Measurements from ENCODE around the gene MCTP1. TPM values are rescaled to one million over a fixed set of nuclear protein-coding genes. Genes with fewer than 3 reads are reported as not detected.

Gene MCTP1
- total RNA-seq, 1 donor from 2014 or later: 1.9 TPM

GRCh38 chr5:94884311-94884710, 400.6 kb downstream of the MCTP1 start:
- Mint-ChIP-seq H3K27ac (no peak overlapping the region), H3K4me3 (no peak overlapping the region), H3K27me3 (no peaks in the 10 kb centered on the region), H3K4me1 (no peaks in the 10 kb centered on the region), H3K9me3 (no peaks in the 10 kb centered on the region), H3K36me3 (ENCODE audit: low read depth) (no peaks in the 10 kb centered on the region)
- TF ChIP-seq CTCF (IDR thresholded peaks at IDR 0.05): no peak
- ChIA-PET CTCF (no interaction called here), POLR2A (interaction anchor here (0.5 kb wide), 1 partner anchor 40 kb away, joined by 8 read pairs; no protein-coding TSS in a partner anchor)
- ATAC-seq (ENCODE audit: low read depth): no peak
- DNase-seq: no peak
- intact Hi-C loops (cut with micrococcal nuclease): no loop called here

GRCh38 chr5:94872526-94872925, 412.4 kb downstream of the MCTP1 start:
- CTCF ChIA-PET: no interaction called here
- Mint-ChIP-seq H3K4me3 (no peak overlapping the region), H3K4me1 (no peaks in the 10 kb centered on the region), H3K9me3 (no peaks in the 10 kb centered on the region), H3K27ac (no peak overlapping the region), H3K27me3 (no peaks in the 10 kb centered on the region), H3K36me3 (ENCODE audit: low read depth) (no peaks in the 10 kb centered on the region)
- POLR2A ChIA-PET: no interaction called here
- DNase-seq: no peak
- no peak for TF ChIP-seq CTCF (IDR thresholded peaks at IDR 0.05)
- ATAC-seq (ENCODE audit: low read depth): no peak
- intact Hi-C loops (cut with micrococcal nuclease): no loop called here

GRCh38 chr5:94870511-94871183, 414.2 kb downstream of the MCTP1 start:
- intact Hi-C loops (cut with micrococcal nuclease): no loop called here
- no peak overlapping the region for H3K4me3 Mint-ChIP-seq
- no peaks in the 10 kb centered on the region for H3K27me3 Mint-ChIP-seq
- ChIA-PET CTCF (no interaction called here), POLR2A (no interaction called here)
- H3K36me3 Mint-ChIP-seq (ENCODE audit: low read depth): no peaks in the 10 kb centered on the region
- no peak for TF ChIP-seq CTCF (IDR thresholded peaks at IDR 0.05)
- no peaks in the 10 kb centered on the region for H3K4me1 Mint-ChIP-seq
- DNase-seq (no peak), ATAC-seq (ENCODE audit: low read depth) (no peak)
- H3K9me3 Mint-ChIP-seq: no peaks in the 10 kb centered on the region
- H3K27ac Mint-ChIP-seq: no peak overlapping the region

GRCh38 chr5:94869921-94870320, 415.0 kb downstream of the MCTP1 start:
- intact Hi-C loops (cut with micrococcal nuclease): no loop called here
- no peak overlapping the region for H3K4me3 Mint-ChIP-seq
- no peaks in the 10 kb centered on the region for H3K4me1 Mint-ChIP-seq
- H3K9me3 Mint-ChIP-seq: no peaks in the 10 kb centered on the region
- TF ChIP-seq CTCF (IDR thresholded peaks at IDR 0.05): no peak
- H3K27me3 Mint-ChIP-seq: no peaks in the 10 kb centered on the region
- CTCF ChIA-PET: no interaction called here
- no peak overlapping the region for H3K27ac Mint-ChIP-seq
- DNase-seq (no peak), ATAC-seq (ENCODE audit: low read depth) (no peak)
- no peaks in the 10 kb centered on the region for H3K36me3 Mint-ChIP-seq (ENCODE audit: low read depth)
- POLR2A ChIA-PET: no interaction called here

- TF ChIP-seq CTCF (IDR thresholded peaks at IDR 0.05): no peak
- ChIA-PET POLR2A (no interaction called here), CTCF (no interaction called here)
- Mint-ChIP-seq H3K9me3 (no peaks in the 10 kb centered on the region), H3K4me1 (no peaks in the 10 kb centered on the region), H3K4me3 (no peak overlapping the region), H3K27ac (no peak overlapping the region), H3K27me3 (no peaks in the 10 kb centered on the region), H3K36me3 (ENCODE audit: low read depth) (no peaks in the 10 kb centered on the region)
- intact Hi-C loops (cut with micrococcal nuclease): no loop called here
- no peak for ATAC-seq (ENCODE audit: low read depth)
- DNase-seq: no peak
These were observed 420.9 kb downstream of the MCTP1 start for GRCh38 chr5:94863951-94864350.

Data from activated B cell treated with CpG ODN at 0.5 μM for 24 hours (primary cell).